ENCODE measurements around the gene DDX39A. TPM values are rescaled to one million over a fixed set of nuclear protein-coding genes. Genes with fewer than 3 reads are reported as not detected.
"Not testable (repeated sequence)": the region's sequence is repeated elsewhere in the genome, so short reads cannot be mapped to it uniquely, and the experiment has no call there.

The DDX39A gene
- total RNA-seq (10 to 100 TPM; 20.7 to 34.7 (median 30.2) TPM), polyA plus RNA-seq (30.3 TPM)
- long read RNA-seq, donor 1, transcript DDX39A-201 (11 exons, 1,471 nt): major isoform, 60 of 96 reads
- long read RNA-seq, donor 1, partial matches to known transcripts: 11 of 96 reads
- long read RNA-seq, donor 1, other reads (novel, unspliced or antisense): 22 of 96 reads
- long read RNA-seq, donor 2, transcript DDX39A-201 (11 exons, 1,471 nt): major isoform, 41 of 63 reads
- long read RNA-seq, donor 2, partial matches to known transcripts: 5 of 63 reads
- long read RNA-seq, donor 2, other reads (novel, unspliced or antisense): 17 of 63 reads
- long read RNA-seq, donor 3, transcript DDX39A-201 (11 exons, 1,471 nt): major isoform, 152 of 254 reads
- long read RNA-seq, donor 3, partial matches to known transcripts: 12 of 254 reads
- long read RNA-seq, donor 3, other reads (novel, unspliced or antisense): 86 of 254 reads
- long read RNA-seq, donor 4, transcript DDX39A-201 (11 exons, 1,471 nt): major isoform, 15 of 29 reads
- long read RNA-seq, donor 4, partial matches to known transcripts: 4 of 29 reads
- long read RNA-seq, donor 4, other reads (novel, unspliced or antisense): 10 of 29 reads

DNA sequence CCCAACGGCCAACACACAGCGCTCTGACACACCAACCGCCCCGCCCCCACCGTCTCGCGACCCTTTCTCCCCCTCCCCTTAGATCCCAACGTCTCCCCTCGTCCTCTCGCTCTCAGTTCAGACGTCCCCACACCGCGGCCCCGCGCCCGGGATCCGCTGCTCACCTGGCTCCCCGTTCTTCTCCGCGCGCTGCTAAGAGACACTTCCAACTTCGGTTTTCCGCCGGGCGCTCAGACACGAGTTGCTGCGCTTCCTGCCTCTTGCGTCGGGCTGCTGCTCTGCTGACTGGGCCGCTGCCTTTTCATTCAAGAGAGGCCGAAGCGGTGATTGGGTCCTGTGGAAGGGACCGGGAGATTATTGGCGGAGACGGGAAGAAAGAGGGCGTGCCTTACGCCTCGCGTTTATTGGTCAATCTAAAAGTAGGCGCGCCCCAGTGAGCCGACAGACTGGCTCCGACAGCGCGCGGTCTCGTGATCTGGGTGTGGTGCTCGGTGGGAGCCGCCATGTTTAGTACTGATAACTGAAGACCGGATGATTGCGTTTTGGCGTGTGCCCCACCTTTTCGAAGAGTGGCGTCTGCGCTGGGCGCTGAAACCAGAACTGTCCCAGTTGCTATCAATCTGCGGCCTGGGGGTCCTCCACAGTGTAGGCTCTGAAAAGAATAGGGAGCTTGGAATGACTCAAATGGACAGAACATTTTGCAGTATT is at the start of gene DDX39A:
Gene DDX39A (minus strand): TSS at position 236 of the 708 bp plus-strand sequence. CDS start 6,121 bp downstream, outside the sequence.
- H3K9me3 ChIP-seq (ENCODE audit: control insufficient read depth, low read length): no peaks in the 10 kb centered on the region
- ATAC-seq (peak; percentile 98), DNase-seq (peak; percentile 98 to 99 (median 98))
- peak within 1 kb of the TSS; percentile 95 for H3K4me3 ChIP-seq (ENCODE audit: low read length)
- H3K27ac ChIP-seq (ENCODE audit: low read length): peak within 1 kb of the TSS; percentile 81
- intact Hi-C loops (cut with DNase I): loop anchor here in 2 of 4 donors (10.0 kb wide), 2 partner anchors 54 to 64 kb away; no protein-coding TSS in a partner anchor
- peaks cover 2% of the 10 kb centered on the region for H3K4me1 ChIP-seq (ENCODE audit: control insufficient read depth, insufficient read depth, low read length)
- no peaks in the 10 kb centered on the region for H3K27me3 ChIP-seq (ENCODE audit: control insufficient read depth, insufficient read depth)
- WGBS: under 1% methylated on average over 57 of the region's 57 CpGs

GRCh38 chr19:14467816-14468215 is 48.7 kb upstream of the DDX39A start:
- no peak for DNase-seq
- 83% methylated on average over 9 of the region's 9 CpGs for WGBS
- Histone ChIP-seq H3K9me3 (ENCODE audit: control insufficient read depth, low read length) (no peaks in the 10 kb centered on the region), H3K4me1 (ENCODE audit: control insufficient read depth, insufficient read depth, low read length) (no peaks in the 10 kb centered on the region), H3K27ac (ENCODE audit: low read length) (no peak overlapping the region), H3K27me3 (ENCODE audit: control insufficient read depth, insufficient read depth) (no peaks in the 10 kb centered on the region), H3K4me3 (ENCODE audit: low read length) (no peak overlapping the region)
- no peak for ATAC-seq
- intact Hi-C loops (cut with DNase I): loop anchor here in 1 of 4 donors (10.0 kb wide), 1 partner anchor 323 kb away; no protein-coding TSS in a partner anchor

DNA sequence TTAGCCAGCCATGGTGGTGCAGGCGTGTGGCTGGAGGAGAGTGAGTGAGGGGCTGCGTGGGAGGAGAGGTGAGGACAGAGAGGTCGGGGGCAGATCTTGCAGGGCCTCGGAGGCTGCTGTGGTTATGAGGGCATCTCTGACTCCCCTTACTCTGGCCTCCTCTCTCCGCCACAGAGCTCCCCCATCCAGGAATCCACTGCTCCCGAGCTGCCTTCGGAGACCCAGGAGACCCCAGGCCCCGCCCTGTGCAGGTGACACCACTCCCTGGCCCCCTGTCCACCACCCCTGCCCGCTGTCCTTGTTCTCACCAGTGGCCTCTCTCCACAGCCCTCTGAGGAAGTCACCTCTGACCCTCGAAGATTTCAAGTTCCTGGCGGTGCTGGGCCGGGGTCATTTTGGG is 48.2 kb upstream of the DDX39A start:
- H3K4me1 ChIP-seq (ENCODE audit: control insufficient read depth, insufficient read depth, low read length): no peaks in the 10 kb centered on the region
- intact Hi-C loops (cut with DNase I): loop anchor here in 1 of 4 donors (10.0 kb wide), 1 partner anchor 323 kb away; no protein-coding TSS in a partner anchor
- WGBS: 81% methylated on average over 12 of the region's 12 CpGs
- no peak overlapping the region for H3K27ac ChIP-seq (ENCODE audit: low read length)
- ATAC-seq: no peak
- H3K4me3 ChIP-seq (ENCODE audit: low read length): no peak overlapping the region
- DNase-seq: no peak
- no peaks in the 10 kb centered on the region for H3K9me3 ChIP-seq (ENCODE audit: control insufficient read depth, low read length)
- H3K27me3 ChIP-seq (ENCODE audit: control insufficient read depth, insufficient read depth): no peaks in the 10 kb centered on the region

DNA sequence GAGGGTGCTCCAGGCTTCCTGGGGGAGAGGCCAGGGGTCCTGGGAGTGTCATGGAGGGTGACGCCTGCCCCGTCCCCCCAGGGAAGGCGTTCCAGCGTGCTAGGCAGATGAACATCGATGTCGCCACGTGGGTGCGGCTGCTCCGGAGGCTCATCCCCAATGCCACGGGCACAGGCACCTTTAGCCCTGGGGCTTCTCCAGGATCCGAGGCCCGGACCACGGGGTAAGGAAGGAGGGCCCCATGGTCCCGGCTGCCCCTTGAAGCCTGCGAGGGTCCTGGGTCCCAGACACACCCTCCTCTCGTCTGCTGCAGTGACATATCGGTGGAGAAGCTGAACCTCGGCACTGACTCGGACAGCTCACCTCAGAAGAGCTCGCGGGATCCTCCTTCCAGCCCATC is 44.6 kb upstream of the DDX39A start:
- WGBS: 95% methylated on average over 21 of the region's 21 CpGs
- Histone ChIP-seq H3K9me3 (ENCODE audit: control insufficient read depth, low read length) (no peaks in the 10 kb centered on the region), H3K4me3 (ENCODE audit: low read length) (no peak overlapping the region), H3K27me3 (ENCODE audit: control insufficient read depth, insufficient read depth) (no peaks in the 10 kb centered on the region), H3K4me1 (ENCODE audit: control insufficient read depth, insufficient read depth, low read length) (no peaks in the 10 kb centered on the region), H3K27ac (ENCODE audit: low read length) (no peak overlapping the region)
- intact Hi-C loops (cut with DNase I): loop anchor here in 1 of 4 donors (10.0 kb wide), 1 partner anchor 319 kb away; no protein-coding TSS in a partner anchor
- DNase-seq (peak in 1 of 3 donors; percentile 41), ATAC-seq (no peak)

DNA sequence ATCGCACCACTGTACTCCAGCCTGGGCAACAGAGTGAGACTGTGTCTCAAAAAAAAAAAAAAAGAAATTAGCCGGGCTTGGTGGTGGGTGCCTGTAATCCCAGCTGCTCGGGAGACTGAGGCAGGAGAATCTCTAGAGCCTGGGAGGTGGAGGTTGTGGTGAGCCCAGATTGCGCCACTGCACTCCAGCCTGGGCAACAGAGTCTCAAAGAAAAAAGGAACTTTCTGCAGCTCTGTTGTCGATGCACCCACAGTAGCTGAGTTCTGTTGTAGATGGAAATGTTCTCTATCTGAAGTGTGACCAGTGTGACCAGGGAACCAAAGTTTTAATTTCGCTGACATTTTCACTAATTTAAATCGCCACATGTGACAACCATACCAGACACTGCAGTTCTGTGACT is 43.3 kb upstream of the DDX39A start:
- H3K4me3 ChIP-seq (ENCODE audit: low read length); H3K4me1 ChIP-seq (ENCODE audit: control insufficient read depth, insufficient read depth, low read length); ATAC-seq; H3K27me3 ChIP-seq (ENCODE audit: control insufficient read depth, insufficient read depth); H3K9me3 ChIP-seq (ENCODE audit: control insufficient read depth, low read length); H3K27ac ChIP-seq (ENCODE audit: low read length); DNase-seq: not testable (repeated sequence)
- intact Hi-C loops (cut with DNase I): loop anchor here in 1 of 4 donors (10.0 kb wide), 1 partner anchor 318 kb away; no protein-coding TSS in a partner anchor
- WGBS: 94% methylated on average over 7 of the region's 7 CpGs

- H3K4me3 ChIP-seq (ENCODE audit: low read length): no peak overlapping the region
- intact Hi-C loops (cut with DNase I): loop anchor here in 1 of 4 donors (10.0 kb wide), 1 partner anchor 316 kb away; no protein-coding TSS in a partner anchor
- no peaks in the 10 kb centered on the region for H3K27me3 ChIP-seq (ENCODE audit: control insufficient read depth, insufficient read depth)
- DNase-seq (no peak), ATAC-seq (no peak)
- no peaks in the 10 kb centered on the region for H3K4me1 ChIP-seq (ENCODE audit: control insufficient read depth, insufficient read depth, low read length)
- 91% methylated on average over 2 of the region's 2 CpGs for WGBS
- no peak overlapping the region for H3K27ac ChIP-seq (ENCODE audit: low read length)
- no peaks in the 10 kb centered on the region for H3K9me3 ChIP-seq (ENCODE audit: control insufficient read depth, low read length)
Observed at GRCh38 chr19:14460935-14461334, 41.8 kb upstream of the DDX39A start.

GRCh38 chr19:14459703-14460102 is 40.6 kb upstream of the DDX39A start:
- DNase-seq: peak in 2 of 3 donors; percentile 1 to 12
- peak in 1 of 2 donors; percentile 24 for ATAC-seq
- no peaks in the 10 kb centered on the region for H3K9me3 ChIP-seq (ENCODE audit: control insufficient read depth, low read length)
- H3K27me3 ChIP-seq (ENCODE audit: control insufficient read depth, insufficient read depth): no peaks in the 10 kb centered on the region
- intact Hi-C loops (cut with DNase I): loop anchor here in 1 of 4 donors (10.0 kb wide), 1 partner anchor 315 kb away; no protein-coding TSS in a partner anchor
- H3K4me1 ChIP-seq (ENCODE audit: control insufficient read depth, insufficient read depth, low read length): no peaks in the 10 kb centered on the region
- no peak overlapping the region for H3K4me3 ChIP-seq (ENCODE audit: low read length)
- no peak overlapping the region for H3K27ac ChIP-seq (ENCODE audit: low read length)
- WGBS: 73% methylated on average over 5 of the region's 5 CpGs

GRCh38 chr19:14452303-14452702 is 33.2 kb upstream of the DDX39A start:
- intact Hi-C loops (cut with DNase I); H3K9me3 ChIP-seq (ENCODE audit: control insufficient read depth, low read length); ATAC-seq; H3K4me1 ChIP-seq (ENCODE audit: control insufficient read depth, insufficient read depth, low read length); H3K27ac ChIP-seq (ENCODE audit: low read length); H3K4me3 ChIP-seq (ENCODE audit: low read length); H3K27me3 ChIP-seq (ENCODE audit: control insufficient read depth, insufficient read depth): not testable (repeated sequence)
- WGBS: 97% methylated on average over 3 of the region's 3 CpGs
- peak in 1 of 3 donors; percentile 15 for DNase-seq

DNA sequence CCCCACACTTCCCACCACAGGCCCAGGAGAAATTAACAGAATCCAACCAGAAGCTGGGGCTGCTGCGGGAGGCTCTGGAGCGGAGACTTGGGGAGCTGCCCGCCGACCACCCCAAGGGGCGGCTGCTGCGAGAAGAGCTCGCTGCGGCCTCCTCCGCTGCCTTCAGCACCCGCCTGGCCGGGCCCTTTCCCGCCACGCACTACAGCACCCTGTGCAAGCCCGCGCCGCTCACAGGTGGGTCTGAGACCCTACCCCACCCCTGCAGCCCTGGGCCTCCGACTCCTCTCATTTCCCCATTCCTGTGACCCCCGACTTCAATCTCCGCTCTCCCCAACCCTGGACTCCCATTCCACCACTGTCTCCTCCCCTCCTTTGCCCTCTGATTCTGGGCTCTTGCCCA is 31.7 kb upstream of the DDX39A start:
- peak in 2 of 3 donors; percentile 29 to 47 for DNase-seq
- Histone ChIP-seq H3K4me1 (ENCODE audit: control insufficient read depth, insufficient read depth, low read length) (no peaks in the 10 kb centered on the region), H3K27me3 (ENCODE audit: control insufficient read depth, insufficient read depth) (no peaks in the 10 kb centered on the region), H3K9me3 (ENCODE audit: control insufficient read depth, low read length) (no peaks in the 10 kb centered on the region), H3K4me3 (ENCODE audit: low read length) (no peak overlapping the region), H3K27ac (ENCODE audit: low read length) (no peak overlapping the region)
- intact Hi-C loops (cut with DNase I): no loop called here
- 96% methylated on average over 19 of the region's 19 CpGs for WGBS
- peak in 1 of 2 donors; percentile 11 for ATAC-seq

DNA sequence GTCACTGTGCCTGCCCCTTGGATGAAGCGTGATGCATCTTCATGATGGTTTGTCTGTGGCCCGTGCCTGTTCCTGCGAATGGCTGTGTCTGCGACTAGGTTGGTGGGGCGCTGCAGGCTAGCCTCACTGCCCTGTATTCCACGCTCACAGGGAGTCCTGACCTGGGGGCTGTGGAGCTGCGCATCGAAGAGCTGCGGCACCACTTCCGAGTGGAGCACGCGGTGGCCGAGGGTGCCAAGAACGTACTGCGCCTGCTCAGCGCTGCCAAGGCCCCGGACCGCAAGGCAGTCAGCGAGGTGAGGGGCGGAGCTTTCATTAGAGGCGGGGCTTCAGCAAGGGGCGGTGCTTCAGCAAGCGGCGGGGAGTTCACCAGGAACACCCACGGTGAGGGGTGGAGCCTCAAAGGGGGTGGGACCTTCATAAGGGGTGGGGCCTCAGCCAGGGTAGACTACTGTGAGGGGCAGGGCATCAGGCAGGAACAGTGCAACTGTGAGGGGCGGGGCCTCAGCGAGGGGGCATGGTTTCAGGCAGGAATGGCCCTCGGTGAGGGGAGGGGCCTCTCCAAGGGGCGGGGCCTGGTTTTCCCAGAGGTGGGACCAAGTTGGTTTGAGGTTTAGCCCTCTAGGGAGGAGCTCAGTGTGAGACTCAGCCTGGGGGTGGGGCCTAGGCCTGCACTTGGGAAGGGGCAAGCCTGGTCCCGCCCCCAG is 31.2 kb upstream of the DDX39A start:
- H3K27ac ChIP-seq (ENCODE audit: low read length): no peak overlapping the region
- intact Hi-C loops (cut with DNase I): no loop called here
- no peak overlapping the region for H3K4me3 ChIP-seq (ENCODE audit: low read length)
- H3K4me1 ChIP-seq (ENCODE audit: control insufficient read depth, insufficient read depth, low read length): no peaks in the 10 kb centered on the region
- no peaks in the 10 kb centered on the region for H3K9me3 ChIP-seq (ENCODE audit: control insufficient read depth, low read length)
- WGBS: 83% methylated on average over 30 of the region's 30 CpGs
- peak; percentile 64 to 76 (median 75) for DNase-seq
- no peaks in the 10 kb centered on the region for H3K27me3 ChIP-seq (ENCODE audit: control insufficient read depth, insufficient read depth)
- peak; percentile 55 to 76 for ATAC-seq

Data from right cardiac atrium (tissue), 5 donors.